ENCODE data around the gene AHRR.
"Not testable (repeated sequence)": the region's sequence is repeated elsewhere in the genome, so short reads cannot be mapped to it uniquely, and the experiment has no call there.

AHRR gene

DNA sequence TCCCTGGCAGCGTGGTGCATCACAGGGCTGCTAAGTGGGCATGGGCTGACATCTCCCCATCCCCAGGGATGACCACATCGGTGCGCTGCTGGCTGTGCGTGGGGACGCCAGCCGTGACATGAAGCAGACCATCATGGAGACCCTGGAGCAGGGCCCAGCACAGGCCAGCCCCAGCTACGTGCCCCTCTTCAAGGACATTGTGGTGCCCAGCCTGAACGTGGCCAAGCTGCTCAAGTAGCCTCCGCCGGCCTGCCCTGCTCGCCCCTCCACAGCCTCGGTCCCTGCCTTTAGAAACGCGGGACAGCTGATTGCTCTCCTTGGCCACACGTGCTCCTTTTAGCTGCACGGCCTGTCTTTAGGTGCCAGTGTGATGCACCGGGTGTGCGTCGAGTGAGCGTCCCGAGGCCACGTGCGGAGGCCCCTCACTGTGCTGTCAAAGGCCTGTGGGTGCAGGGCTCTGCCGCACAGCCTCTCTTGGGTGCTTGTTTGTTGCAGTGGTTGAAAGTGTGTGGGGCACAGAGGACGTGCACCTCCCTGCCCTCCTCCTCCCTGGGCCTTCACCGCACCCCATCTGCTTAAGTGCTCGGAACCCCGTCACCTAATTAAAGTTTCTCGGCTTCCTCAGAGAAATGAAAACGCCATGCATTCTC is 145.3 kb downstream of the AHRR start:
- no peaks in the 10 kb centered on the region for H3K27me3 Mint-ChIP-seq
- H3K36me3 Mint-ChIP-seq: peaks cover 17% of the 10 kb centered on the region
- H3K27ac Mint-ChIP-seq: peak overlapping the region; percentile 35
- peaks cover 44% of the 10 kb centered on the region for H3K4me1 Mint-ChIP-seq
- no peaks in the 10 kb centered on the region for H3K9me3 Mint-ChIP-seq
- peak overlapping the region; percentile 4 for H3K4me3 Mint-ChIP-seq

DNA sequence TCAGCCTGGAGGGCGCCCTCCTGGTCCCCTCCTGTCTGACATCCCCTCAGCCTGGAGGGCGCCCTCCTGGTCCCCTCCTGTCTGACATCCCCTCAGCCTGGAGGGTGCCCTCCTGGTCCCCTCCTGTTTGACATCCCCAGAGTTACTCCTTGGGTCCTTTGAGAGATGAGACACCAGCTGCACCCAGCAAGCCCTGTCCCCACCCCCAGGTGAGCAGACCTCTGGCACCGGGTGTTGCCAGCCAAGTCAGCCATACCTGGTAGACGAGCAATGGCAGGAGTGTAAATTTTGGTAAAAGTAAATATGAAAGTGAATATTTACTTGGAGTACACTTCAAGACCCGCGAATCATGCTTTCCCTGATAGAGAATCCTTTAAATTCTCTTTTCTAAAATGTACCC is 146.9 kb downstream of the AHRR start:
- no peaks in the 10 kb centered on the region for H3K9me3 Mint-ChIP-seq

DNA sequence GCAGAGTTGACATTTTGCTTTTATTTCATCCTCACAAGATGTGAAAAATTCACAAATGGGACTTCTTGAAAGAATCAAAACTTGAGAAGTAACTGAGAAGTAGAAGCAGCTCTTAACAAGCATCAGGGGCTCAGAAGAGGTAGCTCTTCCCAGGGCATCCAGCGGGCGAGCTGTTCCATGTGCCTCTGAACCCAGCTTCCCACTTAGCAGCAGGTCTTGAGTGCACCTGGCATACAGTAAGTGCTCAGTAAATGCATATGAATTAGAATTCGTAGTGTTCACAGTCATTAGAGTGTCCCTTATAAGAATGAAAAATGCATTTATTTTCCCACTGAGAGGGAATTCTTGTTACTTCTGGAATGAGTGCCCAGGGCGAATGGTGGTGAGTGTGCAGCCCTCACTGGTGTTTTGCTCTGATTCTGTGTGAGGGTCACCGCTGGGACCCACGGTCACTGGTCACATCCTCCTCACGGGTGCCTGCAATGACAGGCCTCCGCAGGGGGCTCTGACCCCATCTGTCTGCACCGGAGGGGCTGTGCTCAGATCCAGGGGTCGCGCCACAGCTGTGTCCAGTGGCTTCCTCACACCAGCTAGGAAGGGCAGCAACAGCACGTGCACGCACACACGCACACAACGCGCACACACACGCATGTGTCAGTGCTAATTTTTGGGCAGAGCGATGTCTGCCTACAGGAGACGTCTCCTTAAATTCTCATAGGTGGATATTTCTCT is 148.4 kb downstream of the AHRR start:
- peak overlapping the region; percentile 23 for H3K4me3 Mint-ChIP-seq

More for the DNA sequence above, 146.9 kb downstream of the AHRR start:
- Mint-ChIP-seq H3K36me3 (peaks cover 10% of the 10 kb centered on the region), H3K4me1 (peaks cover 32% of the 10 kb centered on the region), H3K27ac (no peak overlapping the region), H3K4me3 (no peak overlapping the region), H3K27me3 (no peaks in the 10 kb centered on the region)

DNA sequence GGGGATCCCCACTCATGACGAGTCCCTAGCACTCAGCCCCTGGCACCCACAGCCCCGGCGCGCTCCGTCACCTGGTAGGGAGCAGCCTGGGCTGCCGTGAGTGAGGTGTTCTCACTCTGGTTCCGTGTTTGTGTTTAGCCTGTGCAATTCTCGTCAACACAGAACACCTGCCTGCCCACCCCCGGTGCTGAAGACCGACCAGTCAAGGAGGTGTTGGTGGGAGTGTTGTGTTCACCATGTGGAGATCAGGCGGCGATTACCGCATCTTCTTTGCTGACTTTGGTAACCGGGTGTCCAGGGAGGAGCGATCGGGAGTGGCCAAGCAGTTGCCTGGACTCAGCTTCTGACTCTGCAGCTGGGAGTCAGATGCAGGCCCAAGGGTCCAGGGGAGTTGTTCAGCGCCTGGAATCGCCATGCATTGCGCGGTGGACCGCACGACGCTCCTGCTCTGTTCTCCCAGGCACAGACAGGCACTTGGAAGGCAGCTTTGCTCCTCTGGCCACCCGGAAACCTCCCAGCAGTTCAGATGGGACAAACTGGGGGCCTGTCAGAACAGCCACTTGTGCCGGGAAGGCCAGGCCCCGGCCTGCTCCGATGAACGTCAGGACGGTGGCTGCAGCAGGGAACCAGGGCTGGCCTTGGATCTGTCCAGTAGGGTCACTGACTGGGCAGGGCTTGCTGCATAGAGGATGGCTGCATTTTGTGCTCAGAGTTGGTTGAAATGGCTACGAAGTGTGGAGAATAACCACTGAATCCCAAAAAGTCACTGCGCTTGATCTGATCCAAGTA is 149.6 kb downstream of the AHRR start:
- H3K27me3 Mint-ChIP-seq: peaks cover 2% of the 10 kb centered on the region
- H3K4me3 Mint-ChIP-seq: peak overlapping the region; percentile 92
- peaks cover 21% of the 10 kb centered on the region for H3K4me1 Mint-ChIP-seq
- peaks cover 4% of the 10 kb centered on the region for H3K36me3 Mint-ChIP-seq
- no peaks in the 10 kb centered on the region for H3K9me3 Mint-ChIP-seq
- H3K27ac Mint-ChIP-seq: peak overlapping the region; percentile 80

More for the DNA sequence above, 148.4 kb downstream of the AHRR start:
- no peaks in the 10 kb centered on the region for H3K27me3 Mint-ChIP-seq
- peak overlapping the region; percentile 55 for H3K27ac Mint-ChIP-seq
- H3K4me1 Mint-ChIP-seq: peaks cover 21% of the 10 kb centered on the region
- no peaks in the 10 kb centered on the region for H3K9me3 Mint-ChIP-seq
- peaks cover 4% of the 10 kb centered on the region for H3K36me3 Mint-ChIP-seq

DNA sequence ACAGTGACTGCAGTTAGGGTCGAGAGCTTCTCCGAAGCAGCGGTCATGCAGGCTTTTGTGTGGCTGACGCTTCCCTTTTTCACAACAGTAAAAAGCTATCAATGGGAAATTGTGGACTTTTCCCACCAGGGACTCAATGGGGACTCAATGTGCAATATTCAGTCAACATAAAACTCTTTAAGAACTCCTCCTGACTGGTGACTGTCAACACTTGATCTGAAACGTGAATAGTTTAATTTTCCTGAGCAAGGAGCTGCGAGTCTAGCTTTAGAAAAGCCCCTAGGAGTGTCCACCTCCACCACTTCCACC is 150.2 kb downstream of the AHRR start:
- Mint-ChIP-seq H3K4me1 (peaks cover 18% of the 10 kb centered on the region), H3K9me3 (no peaks in the 10 kb centered on the region), H3K36me3 (peaks cover 2% of the 10 kb centered on the region), H3K27me3 (peaks cover 3% of the 10 kb centered on the region), H3K4me3 (peak overlapping the region; percentile 92), H3K27ac (peak overlapping the region; percentile 80)

DNA sequence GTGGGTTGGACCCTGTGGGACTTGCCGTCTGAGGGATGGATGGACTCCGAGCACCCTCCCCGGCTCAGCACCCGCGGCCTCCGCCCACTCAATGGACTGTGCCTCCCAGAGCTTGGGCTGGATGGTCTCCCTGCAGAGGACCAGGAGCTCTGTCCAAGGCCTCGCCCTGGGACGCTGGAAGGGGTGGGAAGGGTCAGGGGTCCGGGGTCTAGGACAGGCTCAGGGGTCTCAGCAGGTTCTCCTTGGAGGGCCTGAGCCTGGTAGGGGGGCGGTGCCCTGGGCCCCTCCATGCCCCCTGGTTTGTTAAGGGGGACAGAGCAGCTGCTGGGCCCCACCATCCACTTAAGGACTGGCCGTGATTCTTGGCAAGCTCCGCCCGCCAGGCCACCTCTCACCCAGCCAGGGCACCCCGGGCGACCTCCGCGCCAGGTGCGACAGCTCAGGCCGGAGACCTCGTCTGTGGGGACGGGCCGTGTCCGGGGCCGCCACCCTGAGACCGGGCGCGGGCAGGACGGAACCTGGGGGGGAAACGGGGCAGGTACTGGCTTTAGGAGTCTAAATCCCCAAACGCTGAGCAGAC is 150.7 kb downstream of the AHRR start:
- Mint-ChIP-seq H3K27me3 (peaks cover 3% of the 10 kb centered on the region), H3K27ac (peak overlapping the region; percentile 80), H3K4me1 (peaks cover 18% of the 10 kb centered on the region), H3K9me3 (no peaks in the 10 kb centered on the region), H3K36me3 (peaks cover 2% of the 10 kb centered on the region), H3K4me3 (peak overlapping the region; percentile 92)

DNA sequence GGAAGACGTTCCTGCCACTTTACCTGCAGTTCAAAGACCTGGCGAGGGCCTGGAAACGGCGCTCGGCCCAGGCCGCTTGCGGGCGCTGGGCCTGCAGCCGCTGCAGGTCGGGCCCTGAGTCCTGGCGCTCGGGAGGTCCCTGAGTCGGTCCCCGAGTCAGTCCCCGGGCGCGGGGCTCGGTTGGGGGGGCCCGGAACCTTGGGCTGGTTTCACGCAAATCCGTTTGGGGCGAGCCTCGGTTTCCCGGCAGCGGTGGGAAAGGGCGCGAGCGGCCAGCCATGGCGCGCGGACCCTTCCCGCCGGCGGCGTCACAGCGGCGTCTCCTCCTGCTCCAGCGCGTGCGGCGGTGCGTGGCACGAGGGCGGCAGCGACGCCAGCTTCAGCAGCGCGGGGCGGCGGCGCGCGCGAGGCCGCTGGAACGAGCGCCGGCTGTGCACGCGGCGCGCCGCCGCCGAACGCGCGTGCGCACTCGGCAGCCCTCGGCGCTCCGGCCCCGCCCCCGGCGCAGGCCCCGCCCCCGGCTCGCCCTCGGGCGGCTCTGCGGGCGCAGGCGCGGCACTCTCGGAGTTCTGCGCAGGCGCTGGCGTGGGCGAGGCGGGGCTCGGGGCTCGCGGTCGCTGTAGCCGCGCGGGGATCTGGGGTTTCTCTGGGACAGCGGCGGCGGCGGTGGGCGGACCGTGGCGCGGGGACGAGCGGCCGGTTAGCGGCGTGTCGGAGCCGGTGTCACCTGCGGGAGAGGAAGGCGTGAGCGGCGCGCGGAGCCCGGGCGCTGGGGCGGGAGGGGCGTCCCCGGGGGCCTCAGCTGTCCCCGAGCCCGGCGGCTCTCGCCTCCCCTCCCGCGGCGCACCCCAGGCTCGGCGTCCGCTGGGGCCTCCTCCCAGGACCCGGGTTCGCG is 151.4 kb downstream of the AHRR start:
- peaks cover 18% of the 10 kb centered on the region for H3K4me1 Mint-ChIP-seq
- peak overlapping the region; percentile 92 for H3K4me3 Mint-ChIP-seq
- H3K36me3 Mint-ChIP-seq: peaks cover 2% of the 10 kb centered on the region
- peaks cover 3% of the 10 kb centered on the region for H3K27me3 Mint-ChIP-seq
- peak overlapping the region; percentile 51 for H3K27ac Mint-ChIP-seq
- H3K9me3 Mint-ChIP-seq: no peaks in the 10 kb centered on the region

DNA sequence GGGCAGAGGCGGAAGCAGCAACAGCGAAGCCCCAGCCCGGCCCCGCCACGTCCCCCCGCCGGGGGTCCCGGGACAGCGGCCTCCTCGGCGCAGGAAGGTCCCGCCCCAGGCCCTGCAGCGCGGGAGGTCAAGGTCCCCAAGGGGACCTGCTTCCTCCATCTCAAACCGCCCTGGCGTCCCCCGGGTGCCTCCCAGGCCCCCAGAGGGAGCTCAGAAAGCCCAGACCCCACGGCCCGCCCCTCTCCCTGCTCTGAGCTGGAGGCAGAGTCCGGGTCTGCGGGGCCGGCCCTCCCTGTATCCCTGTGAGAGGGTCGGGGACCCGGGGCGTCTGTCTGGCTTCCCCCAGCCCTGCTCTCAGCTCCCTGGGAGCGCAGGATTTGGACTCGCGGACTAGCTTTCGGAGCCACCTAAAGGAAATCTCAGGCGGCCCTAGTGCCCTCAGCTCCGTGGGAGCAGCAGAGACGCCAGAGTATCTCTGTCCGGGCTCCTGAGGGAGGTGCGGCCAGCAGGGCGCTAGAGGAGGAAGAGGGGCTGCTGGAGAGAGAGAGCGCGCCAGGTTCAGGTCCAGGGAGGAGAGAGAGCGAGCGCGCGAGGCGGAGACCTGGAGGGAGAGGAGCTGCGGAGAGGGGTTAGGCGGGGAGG is 152.2 kb downstream of the AHRR start:
- H3K36me3 Mint-ChIP-seq: peaks cover 2% of the 10 kb centered on the region
- peak overlapping the region; percentile 89 for H3K4me3 Mint-ChIP-seq
- H3K9me3 Mint-ChIP-seq: no peaks in the 10 kb centered on the region
- peaks cover 18% of the 10 kb centered on the region for H3K4me1 Mint-ChIP-seq
- H3K27ac Mint-ChIP-seq: peak overlapping the region; percentile 41
- H3K27me3 Mint-ChIP-seq: peaks cover 3% of the 10 kb centered on the region

DNA sequence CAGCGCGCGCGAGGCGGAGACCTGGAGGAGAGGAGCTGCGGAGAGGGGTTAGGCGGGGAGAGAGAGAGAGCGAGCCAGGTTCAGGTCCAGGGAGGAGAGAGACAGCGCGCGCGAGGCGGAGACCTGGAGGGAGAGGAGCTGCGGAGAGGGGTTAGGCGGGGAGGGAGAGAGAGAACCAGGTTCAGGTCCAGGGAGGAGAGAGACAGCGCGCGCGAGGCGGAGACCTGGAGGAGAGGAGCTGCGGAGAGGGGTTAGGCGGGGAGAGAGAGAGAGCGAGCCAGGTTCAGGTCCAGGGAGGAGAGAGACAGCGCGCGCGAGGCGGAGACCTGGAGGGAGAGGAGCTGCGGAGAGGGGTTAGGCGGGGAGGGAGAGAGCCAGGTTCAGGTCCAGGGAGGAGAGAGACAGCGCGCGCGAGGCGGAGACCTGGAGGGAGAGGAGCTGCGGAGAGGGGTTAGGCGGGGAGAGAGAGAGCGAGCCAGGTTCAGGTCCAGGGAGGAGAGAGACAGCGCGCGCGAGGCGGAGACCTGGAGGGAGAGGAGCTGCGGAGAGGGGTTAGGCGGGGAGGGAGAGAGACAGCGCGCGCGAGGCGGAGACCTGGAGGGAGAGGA is 152.8 kb downstream of the AHRR start:
- H3K9me3 Mint-ChIP-seq, H3K36me3 Mint-ChIP-seq, H3K27me3 Mint-ChIP-seq, H3K27ac Mint-ChIP-seq: not testable (repeated sequence)
- Mint-ChIP-seq H3K4me3 (peak overlapping the region; percentile 89), H3K4me1 (peaks cover 18% of the 10 kb centered on the region)

DNA sequence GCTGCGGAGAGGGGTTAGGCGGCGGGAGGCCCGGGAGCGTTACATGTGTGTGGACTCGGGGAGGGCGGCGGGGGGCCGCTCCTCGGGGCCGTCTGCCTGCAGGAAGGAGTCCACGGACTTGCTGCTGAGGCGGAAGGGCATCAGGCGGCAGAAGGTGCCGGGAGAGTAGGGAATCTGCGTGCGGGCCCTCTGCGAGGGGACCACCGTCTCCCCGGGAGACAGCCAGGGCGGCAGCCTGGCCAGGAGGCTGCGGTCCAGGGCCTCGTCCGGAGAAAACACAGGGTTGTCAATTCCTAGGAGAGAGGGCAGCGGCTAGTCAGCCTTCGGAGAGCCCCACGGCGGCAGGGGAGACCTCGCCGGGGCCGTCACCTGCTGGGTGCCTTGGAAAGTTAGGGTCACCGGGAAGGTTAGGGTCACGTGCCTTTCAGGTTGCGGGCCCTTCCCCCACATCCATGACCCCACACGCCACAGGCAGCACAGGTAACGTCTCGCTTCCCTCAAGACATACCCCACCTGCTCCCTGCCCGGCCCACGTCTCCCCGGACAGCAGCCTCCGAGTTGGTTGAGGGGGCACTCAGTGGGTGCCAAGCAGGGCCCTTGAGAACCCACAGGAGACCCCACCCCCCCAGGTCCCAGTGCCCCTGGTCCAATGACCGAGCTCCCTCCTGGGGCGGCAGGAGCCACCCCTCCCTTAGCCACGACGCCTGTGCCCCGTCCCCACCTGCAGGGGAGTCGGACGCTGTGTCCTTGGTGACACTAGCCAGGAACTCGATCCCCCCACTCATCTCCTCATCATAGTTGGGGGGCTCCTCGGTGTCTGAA is 153.5 kb downstream of the AHRR start:
- Mint-ChIP-seq H3K4me3 (peak overlapping the region; percentile 89), H3K9me3 (no peaks in the 10 kb centered on the region), H3K36me3 (peaks cover 2% of the 10 kb centered on the region), H3K27ac (no peak overlapping the region), H3K4me1 (peaks cover 16% of the 10 kb centered on the region), H3K27me3 (peaks cover 3% of the 10 kb centered on the region)

DNA sequence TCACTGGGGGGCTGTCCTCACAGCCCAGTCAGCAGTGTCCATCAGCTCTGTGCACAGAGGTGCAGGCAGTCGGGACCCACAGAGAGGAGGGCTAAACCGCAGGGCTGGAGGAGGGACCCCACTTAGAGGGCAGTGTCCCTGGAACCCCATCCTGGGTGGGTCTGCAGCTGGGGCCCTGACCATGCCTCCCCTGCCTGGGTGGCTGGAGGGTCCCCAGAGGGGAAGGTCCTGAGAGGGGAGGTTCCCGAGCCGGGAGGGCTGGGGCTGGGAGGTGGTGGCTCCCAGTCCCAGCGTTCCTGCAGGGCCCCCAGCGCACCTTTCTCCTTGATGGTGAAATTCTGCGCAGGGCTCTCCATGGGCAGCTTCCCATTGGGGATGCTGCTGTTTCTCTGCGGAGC is 154.2 kb downstream of the AHRR start:
- peaks cover 2% of the 10 kb centered on the region for H3K36me3 Mint-ChIP-seq
- no peaks in the 10 kb centered on the region for H3K9me3 Mint-ChIP-seq
- H3K27ac Mint-ChIP-seq: no peak overlapping the region
- H3K4me3 Mint-ChIP-seq: peak overlapping the region; percentile 64
- peaks cover 3% of the 10 kb centered on the region for H3K27me3 Mint-ChIP-seq
- H3K4me1 Mint-ChIP-seq: peaks cover 13% of the 10 kb centered on the region

DNA sequence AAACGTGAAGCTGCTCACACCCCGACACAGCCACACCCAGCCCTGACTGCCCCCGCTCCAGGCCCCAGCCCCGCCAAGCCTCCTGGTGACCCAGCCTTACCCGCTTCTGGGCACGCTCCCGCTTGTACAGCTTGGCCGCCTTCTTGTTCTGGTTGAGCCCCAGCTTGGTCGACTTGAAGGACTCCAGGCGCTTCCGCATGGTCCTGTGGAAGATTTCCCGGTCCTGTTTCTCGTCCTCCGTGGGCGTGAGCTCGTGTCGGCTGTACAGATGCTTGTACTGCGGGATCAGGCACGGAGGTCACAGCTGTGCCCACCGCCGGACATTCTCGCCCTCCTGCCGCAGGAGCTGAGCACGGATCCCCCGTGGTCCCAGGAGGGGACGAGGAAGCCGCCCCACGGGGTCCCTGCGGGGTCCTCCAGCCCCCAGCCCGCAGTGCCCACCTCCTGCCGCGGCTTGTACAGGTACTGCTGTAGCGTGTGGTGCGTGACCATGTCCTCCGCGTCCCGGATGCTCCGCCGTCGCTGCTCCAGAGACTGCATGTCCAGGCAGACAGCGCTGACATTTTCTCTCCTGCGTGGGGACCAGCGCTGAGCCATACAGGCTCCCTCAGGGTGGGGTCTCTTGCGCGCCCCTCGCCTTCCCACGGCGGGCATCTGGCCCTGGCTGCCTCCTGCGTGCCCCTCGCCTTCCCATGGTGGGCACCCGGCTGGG is 154.7 kb downstream of the AHRR start:
- Mint-ChIP-seq H3K9me3 (no peaks in the 10 kb centered on the region), H3K4me3 (peak overlapping the region; percentile 30)

DNA sequence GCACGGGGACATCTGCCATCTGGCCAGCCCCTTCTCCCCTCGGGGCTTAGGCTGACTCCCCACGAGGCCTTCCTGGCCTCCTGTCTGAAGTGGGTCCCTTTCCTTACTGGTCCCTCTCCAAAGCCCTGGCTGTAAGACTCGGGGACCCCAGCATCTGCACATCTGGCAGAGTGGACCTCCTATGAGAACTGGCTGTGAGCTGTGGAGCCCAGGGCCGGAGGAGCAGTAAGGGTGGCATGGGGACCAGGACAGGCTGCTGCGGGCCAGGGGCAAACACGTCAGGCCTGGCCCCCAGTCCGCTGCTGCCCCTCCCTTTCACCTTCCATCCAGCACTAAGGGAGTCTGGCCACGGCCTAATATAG is 155.3 kb downstream of the AHRR start:
- Mint-ChIP-seq H3K36me3 (peaks cover under 1% of the 10 kb centered on the region), H3K27me3 (peaks cover 4% of the 10 kb centered on the region), H3K4me3 (no peak overlapping the region), H3K9me3 (no peaks in the 10 kb centered on the region), H3K27ac (no peak overlapping the region), H3K4me1 (peaks cover 2% of the 10 kb centered on the region)

More for the DNA sequence above, 154.7 kb downstream of the AHRR start:
- Mint-ChIP-seq H3K27ac (no peak overlapping the region), H3K27me3 (peaks cover 3% of the 10 kb centered on the region), H3K36me3 (peaks cover 2% of the 10 kb centered on the region), H3K4me1 (peaks cover 7% of the 10 kb centered on the region)

All from activated naive CD4-positive, alpha-beta T cell treated with anti-CD3 and anti-CD28 coated beads, Interleukin-2, amount 50 U/mL, for 24 hours (primary cell).